Activated CD8-positive, alpha-beta memory T cell treated with anti-CD3 and anti-CD28 coated beads for 1 hour (primary cell): ENCODE measurements around the gene INPP5A.
"Not testable (repeated sequence)": the region's sequence is repeated elsewhere in the genome, so short reads cannot be mapped to it uniquely, and the experiment has no call there.

Experiments
- DNase-seq, 2 donors: peaks; one replicate each; pipeline ENCODE4 v3.0.0-alpha.2; 2020; ENCODE audit warnings: low read depth in 1 of 2; ENCODE audit errors: extremely low read depth in 1 of 2

INPP5A gene

GRCh38 chr10:132825783-132826523 lies 288.4 kb downstream of the INPP5A start:
- DNase-seq: not testable (repeated sequence)

GRCh38 chr10:132826524-132827422 lies 289.2 kb downstream of the INPP5A start:
- DNase-seq: no peak

GRCh38 chr10:132827423-132827789 lies 289.8 kb downstream of the INPP5A start:
- no peak for DNase-seq

- DNase-seq: no peak
Measured at GRCh38 chr10:132827861-132828539, 290.4 kb downstream of the INPP5A start.

GRCh38 chr10:132828681-132829080 lies 291.1 kb downstream of the INPP5A start:
- no peak for DNase-seq

GRCh38 chr10:132829403-132829802 lies 291.8 kb downstream of the INPP5A start:
- DNase-seq: no peak

GRCh38 chr10:132832186-132832969 lies 294.8 kb downstream of the INPP5A start:
- DNase-seq: no peak
